Stimulated activated CD4-positive, alpha-beta T cell treated with anti-CD3 and anti-CD28 coated beads, Interleukin-12 subunit alpha, Interleukin-12 subunit beta, amount 100 ng/mL, for 48 hours (primary cell): Measurements from ENCODE around the gene FAM200B.

Experiments used
- DNase-seq, 3 donors: peaks; one replicate each; pipeline ENCODE4 v3.0.0-alpha.2; 2020; ENCODE audit warnings: low read depth in 2 of 3, low spot score in 1 of 3

FAM200B gene

GRCh38 chr4:15681372-15682241 is at the start of gene FAM200B:
FAM200B (plus strand) TSS chr4:15681827; CDS start chr4:15686978, 5,151 bp downstream.
- peak; percentile 99 to 100 (median 100) for DNase-seq

- DNase-seq = no peak
Measured at GRCh38 chr4:15636818-15637217, 44.8 kb upstream of the FAM200B start.

- DNase-seq = no peak
Measured at GRCh38 chr4:15638418-15638817, 43.2 kb upstream of the FAM200B start.

DNA sequence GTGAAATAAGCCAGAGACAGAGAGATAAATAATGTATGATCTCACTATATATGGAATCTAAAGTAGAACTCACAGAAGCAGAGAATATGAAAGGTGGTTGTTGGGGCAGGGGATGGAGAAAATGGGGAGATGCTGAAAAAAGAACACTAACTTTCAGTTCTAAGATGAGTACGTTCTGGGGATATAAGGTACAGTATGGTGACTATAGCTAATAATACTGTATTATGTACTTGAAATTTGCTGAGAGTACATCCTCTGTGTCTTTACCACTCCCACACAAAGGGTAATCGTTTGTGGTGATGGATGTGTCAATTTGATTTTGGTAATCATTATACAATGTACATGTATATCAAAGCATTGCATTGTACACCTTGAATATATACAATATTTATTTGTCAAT is 33.0 kb upstream of the FAM200B start:
- DNase-seq = no peak

GRCh38 chr4:15649914-15650545 is 31.6 kb upstream of the FAM200B start:
- DNase-seq = peak in 2 of 3 donors; percentile 35 to 66

DNA sequence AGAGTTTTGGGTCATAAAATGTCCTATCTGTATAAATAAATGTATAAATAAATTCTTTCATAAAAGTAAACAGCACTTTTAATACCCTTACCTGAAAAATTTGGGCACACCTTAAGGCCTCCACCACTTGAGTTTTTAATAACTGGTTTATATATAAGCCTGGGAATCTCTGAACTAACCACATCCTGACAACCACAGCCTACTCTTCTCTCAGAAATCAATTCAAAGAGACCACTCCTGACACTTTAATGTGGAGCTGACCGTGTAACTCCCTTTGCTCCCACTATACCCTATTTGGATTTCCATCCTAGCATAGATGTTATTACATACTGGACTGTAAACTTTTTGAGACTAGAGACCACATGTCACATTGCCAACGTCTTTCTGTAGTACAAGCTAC is 30.0 kb upstream of the FAM200B start:
- DNase-seq = no peak

DNA sequence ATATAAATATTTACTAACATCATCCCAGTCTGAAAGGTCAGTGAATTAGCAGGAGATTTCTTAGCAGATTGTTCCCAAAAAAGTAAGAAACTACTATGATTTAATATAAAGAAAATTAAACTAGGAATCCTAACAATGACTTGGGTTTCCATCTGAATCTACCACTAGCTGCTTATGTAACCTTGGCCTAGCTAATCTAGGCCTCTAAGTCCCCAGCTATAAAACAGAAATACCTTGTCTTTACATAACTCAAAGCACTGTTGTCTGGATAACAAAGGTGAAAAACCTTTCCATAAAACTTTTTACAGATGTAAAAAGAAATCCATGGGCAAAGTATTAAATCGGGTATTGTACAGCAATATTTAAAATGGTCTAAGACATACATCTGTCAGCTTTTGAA is 29.4 kb upstream of the FAM200B start:
- DNase-seq = no peak

- DNase-seq = no peak
Measured at GRCh38 chr4:15652841-15653240, 28.8 kb upstream of the FAM200B start.

GRCh38 chr4:15653420-15653819 is 28.2 kb upstream of the FAM200B start:
- no peak for DNase-seq

DNA sequence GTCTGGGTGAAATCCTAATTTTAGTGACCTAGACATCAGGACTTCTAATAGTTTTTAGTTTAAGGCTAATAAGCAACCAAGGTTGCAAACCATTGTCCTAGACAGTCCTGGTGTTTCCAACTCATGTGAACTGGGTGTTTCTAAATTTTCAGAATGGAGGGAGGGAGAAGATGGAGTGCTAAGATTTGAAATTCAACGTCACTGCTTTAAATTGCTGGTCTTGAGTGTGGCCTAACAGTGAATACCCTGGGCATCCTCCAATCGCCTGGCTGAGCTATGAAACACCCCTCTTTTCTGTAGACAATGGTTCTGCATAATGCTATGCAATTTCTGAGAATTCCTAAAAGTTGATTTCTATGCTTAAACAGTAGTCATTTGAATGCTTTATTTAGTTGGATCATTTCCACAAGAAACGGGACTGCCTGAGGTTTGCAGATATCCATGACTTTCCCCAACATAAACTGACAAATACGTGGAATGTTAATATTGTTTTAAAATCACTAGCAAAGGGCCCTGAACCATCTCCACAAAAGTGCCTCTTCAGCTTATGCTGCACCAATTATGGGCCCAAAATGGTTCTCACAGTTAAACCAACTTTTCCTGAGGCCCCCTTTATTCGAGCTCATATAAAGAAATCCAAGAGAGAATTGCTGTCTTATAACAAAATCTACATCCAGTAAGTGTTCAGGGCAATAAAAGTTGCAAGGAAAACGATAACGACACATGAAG is 27.6 kb upstream of the FAM200B start:
- no peak for DNase-seq

DNA sequence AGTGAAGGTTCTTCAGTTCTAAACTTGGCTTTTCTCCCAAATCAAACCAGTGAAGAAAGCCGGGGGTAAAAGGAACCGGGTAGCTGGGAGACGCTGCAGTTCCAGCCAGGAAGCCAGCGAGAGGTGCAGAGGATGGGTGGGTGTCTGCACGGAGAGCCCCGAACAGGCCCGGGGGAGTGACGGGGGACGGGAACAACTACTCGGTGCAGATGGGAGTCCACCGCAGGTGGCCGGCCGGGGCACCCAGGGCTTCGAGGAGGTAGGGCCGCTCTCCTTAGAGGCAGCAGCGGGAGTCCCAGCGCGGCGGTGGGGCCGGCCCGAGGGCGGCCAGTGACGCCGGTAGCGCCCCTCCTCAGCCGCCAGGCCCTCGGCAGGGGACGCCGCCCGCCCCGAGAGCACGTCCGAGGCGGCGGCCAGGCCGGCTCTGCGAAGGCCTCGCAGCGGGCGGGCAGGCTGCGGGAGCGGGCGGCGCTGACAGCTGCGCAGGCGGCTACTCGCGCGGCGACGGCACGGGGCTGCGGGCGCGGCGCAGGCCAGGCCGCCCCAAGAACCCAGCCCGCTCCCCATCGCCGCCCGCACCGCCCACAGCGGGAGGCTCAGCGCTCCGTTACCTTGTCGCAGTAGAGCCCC is 26.9 kb upstream of the FAM200B start:
- DNase-seq = peak in 2 of 3 donors; percentile 17 to 34

- DNase-seq = peak; percentile 65 to 78 (median 70)
Measured at GRCh38 chr4:15655223-15656037, 26.2 kb upstream of the FAM200B start, which contains the start of gene FBXL5. FBXL5 (minus strand) TSS chr4:15655357; CDS start chr4:15655287, 70 bp downstream.

DNA sequence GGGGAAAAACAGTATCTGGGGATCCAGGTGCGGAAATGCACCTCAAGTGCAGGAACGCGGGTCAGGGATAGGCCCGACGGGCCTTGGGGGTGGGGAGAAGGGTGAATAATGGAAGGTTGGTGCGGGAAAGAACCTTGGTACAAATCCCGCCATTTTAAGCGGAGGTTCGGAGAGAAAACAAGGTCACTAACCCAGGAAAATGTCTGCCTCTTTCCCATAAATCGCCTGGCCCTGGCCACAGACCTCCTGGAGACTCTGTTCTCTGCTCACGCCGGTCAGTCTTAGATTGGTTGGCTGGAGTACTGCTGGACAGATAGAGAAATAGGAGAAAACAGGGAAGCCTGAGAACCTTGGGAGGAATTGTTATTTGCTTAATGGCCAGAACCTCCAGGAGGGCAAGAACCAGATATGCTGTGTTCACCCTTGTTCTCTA is 25.6 kb upstream of the FAM200B start:
- DNase-seq = no peak

GRCh38 chr4:15657366-15657765 is 24.3 kb upstream of the FAM200B start:
- no peak for DNase-seq

GRCh38 chr4:15658136-15658770 is 23.4 kb upstream of the FAM200B start:
- DNase-seq = no peak

- no peak for DNase-seq
Measured at GRCh38 chr4:15658781-15659180, 22.8 kb upstream of the FAM200B start.

DNA sequence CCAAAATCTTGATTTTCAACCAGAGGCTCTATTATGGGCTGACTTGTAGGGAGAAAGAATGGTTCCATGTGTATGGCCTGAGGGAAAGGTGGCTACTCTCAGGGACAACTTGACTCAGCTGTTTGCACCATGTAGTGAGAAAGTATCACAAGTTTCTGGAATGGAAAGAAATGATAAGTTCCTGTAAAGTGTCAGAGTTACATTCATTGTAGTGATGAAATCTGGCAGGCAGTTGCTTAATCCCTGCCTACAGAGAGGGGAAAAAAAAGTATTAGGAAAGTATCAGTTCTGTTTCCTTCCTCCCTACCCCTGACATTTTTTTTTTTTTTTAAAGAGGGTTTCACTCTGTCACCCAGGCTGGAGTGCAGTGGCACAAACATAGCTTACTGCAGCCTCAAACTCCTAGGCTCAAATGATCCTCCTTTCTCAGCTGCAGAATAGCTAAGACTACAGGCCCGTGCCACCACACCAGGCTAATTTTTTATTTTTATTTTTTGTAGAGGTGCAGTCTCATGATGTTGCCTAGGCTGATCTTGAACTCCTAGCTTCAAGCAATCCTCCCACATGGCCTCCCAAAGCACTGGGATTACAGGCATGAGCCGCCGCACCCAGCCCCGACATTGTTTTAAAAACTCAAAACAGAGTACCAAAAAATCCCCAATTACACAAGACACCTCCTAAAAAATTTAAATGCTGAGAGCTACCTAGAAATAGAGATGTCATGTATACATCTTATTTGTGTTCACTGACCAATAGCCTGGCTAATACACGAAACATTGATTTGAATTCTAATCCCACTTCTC is 21.7 kb upstream of the FAM200B start:
- no peak for DNase-seq

GRCh38 chr4:15665753-15666365 is 15.8 kb upstream of the FAM200B start:
- no peak for DNase-seq

DNA sequence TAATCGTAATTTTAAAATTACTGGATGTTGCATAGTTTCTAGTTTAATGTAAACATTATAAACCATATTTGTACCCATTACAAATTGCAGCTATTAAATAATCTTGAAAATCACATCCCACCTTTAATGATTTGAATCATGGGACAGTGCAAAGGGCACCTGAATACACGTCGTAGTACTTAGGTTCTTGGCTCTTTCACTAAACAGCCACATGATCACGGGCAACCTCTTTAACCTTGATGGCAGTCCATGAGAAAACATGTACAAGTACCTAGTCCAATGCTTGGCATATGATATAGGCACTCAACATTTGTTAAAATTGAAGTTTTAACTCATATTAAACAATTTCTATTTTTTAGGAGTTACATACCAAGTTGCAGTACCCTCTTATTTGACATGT is 14.6 kb upstream of the FAM200B start:
- no peak for DNase-seq
